ENCODE measurements around the gene RNF223.

GRCh38 chr1:1073743-1074587 lies at the start of gene RNF223:
- TF ChIP-seq CTCF (IDR thresholded peaks at IDR 0.05; ENCODE audit: poor library complexity) (no peak), EZH2phosphoT487 (IDR thresholded peaks at IDR 0.05; ENCODE audit: low read depth, severe bottlenecking, unreplicated experiment) (no peak), EZH2 (IDR thresholded peaks at IDR 0.05; ENCODE audit: borderline replicate concordance) (no peak)
